GM19025 (cell line): ENCODE measurements around the gene SYCE3.
A peak's percentile ranks its signal among the peaks of the same experiment; 100 is the strongest.
"Not testable (repeated sequence)": the region's sequence is repeated elsewhere in the genome, so short reads cannot be mapped to it uniquely, and the experiment has no call there.

ENCODE experiments used
- ATAC-seq: cut with Tn5 transposase; IDR thresholded peaks from one replicate; pipeline ENCODE4 v1.9.1; 2021; ENCODE audit warnings: mild to moderate bottlenecking, low read depth, moderate library complexity; ENCODE audit not compliant: unreplicated experiment

SYCE3 gene

GRCh38 chr22:50562523-50563412 lies at the start of gene SYCE3:
SYCE3 (minus strand) TSS chr22:50562919; CDS start chr22:50556405, 6,514 bp downstream.
- peak; percentile 97 for ATAC-seq

GRCh38 chr22:50612168-50612527 lies 49.4 kb upstream of the SYCE3 start:
- ATAC-seq = no peak

GRCh38 chr22:50611341-50612060 lies 48.8 kb upstream of the SYCE3 start:
- ATAC-seq = no peak

- no peak for ATAC-seq
Measured at GRCh38 chr22:50610581-50610980, 47.9 kb upstream of the SYCE3 start.

GRCh38 chr22:50610041-50610451 lies 47.3 kb upstream of the SYCE3 start:
- no peak for ATAC-seq

- no peak for ATAC-seq
Measured at GRCh38 chr22:50609599-50609998, 46.9 kb upstream of the SYCE3 start.

GRCh38 chr22:50608996-50609395 lies 46.3 kb upstream of the SYCE3 start:
- no peak for ATAC-seq

- ATAC-seq = not testable (repeated sequence)
Measured at GRCh38 chr22:50608058-50608840, 45.5 kb upstream of the SYCE3 start.

GRCh38 chr22:50607659-50608020 lies 44.9 kb upstream of the SYCE3 start:
- ATAC-seq = no peak

GRCh38 chr22:50606946-50607658 lies 44.4 kb upstream of the SYCE3 start:
- ATAC-seq = no peak

GRCh38 chr22:50606165-50606945 lies 43.6 kb upstream of the SYCE3 start:
- ATAC-seq = no peak

- ATAC-seq = no peak
Measured at GRCh38 chr22:50605613-50606074, 42.9 kb upstream of the SYCE3 start.

GRCh38 chr22:50605002-50605612 lies 42.4 kb upstream of the SYCE3 start:
- ATAC-seq = no peak

GRCh38 chr22:50604256-50605001 lies 41.7 kb upstream of the SYCE3 start:
- no peak for ATAC-seq

- ATAC-seq = no peak
Measured at GRCh38 chr22:50603511-50604255, 41.0 kb upstream of the SYCE3 start.

- no peak for ATAC-seq
Measured at GRCh38 chr22:50602338-50602700, 39.6 kb upstream of the SYCE3 start.

GRCh38 chr22:50601669-50602337 lies 39.1 kb upstream of the SYCE3 start:
- no peak for ATAC-seq
